Measurements from ENCODE around the gene CD3E. TPM values are rescaled to one million over a fixed set of nuclear protein-coding genes. Genes with fewer than 3 reads are reported as not detected.
A peak's percentile ranks its signal among the peaks of the same experiment; 100 is the strongest.

Gene CD3E
- total and polyA plus RNA-seq, 9 of the 15 experiments (the other 6 are each of a cell fraction or from before 2014, with no cell fraction given) = 0.07 to 0.62 (median 0.19) TPM; not detected in 5

- TF ChIP-seq EHMT2 (IDR thresholded peaks at IDR 0.05) (peak; percentile 91), ZBTB34 (CRISPR knock-in tag; IDR thresholded peaks at IDR 0.05) (no peak), REST (IDR thresholded peaks at IDR 0.05; ENCODE audit: borderline replicate concordance) (0 out of 2 replicates have a peak, but pooled peaks have one; percentile 8), REST (CRISPR knock-in tag; IDR thresholded peaks at IDR 0.05; ENCODE audit: low read depth) (no peak), DNMT1 (IDR thresholded peaks at IDR 0.05) (no peak), IRF1 (CRISPR knock-in tag; IDR thresholded peaks at IDR 0.05; ENCODE audit: borderline replicate concordance) (no peak), IRF2 (CRISPR knock-in tag; IDR thresholded peaks at IDR 0.05) (no peak), PHB (CRISPR knock-in tag; IDR thresholded peaks at IDR 0.05) (no peak), ARNT (IDR thresholded peaks at IDR 0.05) (peak in 1 of 2 experiments; percentile 45; a peak in 1 of 4 replicates), POLR2AphosphoS2 (IDR thresholded peaks at IDR 0.05; ENCODE audit: low read length) (no peak), ZBED1 (IDR thresholded peaks at IDR 0.05) (no peak), PATZ1 (CRISPR knock-in tag; IDR thresholded peaks at IDR 0.05; ENCODE audit: borderline replicate concordance) (no peak), POLR2B (IDR thresholded peaks at IDR 0.05; ENCODE audit: low read depth, partially characterized antibody) (peak; percentile 91), POLR3A (IDR thresholded peaks at IDR 0.05; ENCODE audit: borderline replicate concordance, extremely low read depth, insufficient read depth, insufficient read length) (no peak), ZNF184 (CRISPR knock-in tag; IDR thresholded peaks at IDR 0.05) (no peak), SOX6 (IDR thresholded peaks at IDR 0.05) (0 out of 2 replicates have a peak, but pooled peaks have one; percentile 8), CGGBP1 (CRISPR knock-in tag; IDR thresholded peaks at IDR 0.05) (no peak)
Observed at GRCh38 chr11:118359295-118359958, 54.9 kb downstream of the CD3E start, which contains the start of gene UBE4A (continued).

All from K562 (cell line).